Smooth muscle cell (in vitro differentiated cells): Measurements from ENCODE around the gene PRDM16. TPM values are rescaled to one million over a fixed set of nuclear protein-coding genes. Genes with fewer than 3 reads are reported as not detected.

Experiments
- DNase-seq: peaks from one replicate; lab custom pipeline; 2025; ENCODE audit not compliant: unreplicated experiment; lab: John Stamatoyannopoulos, UW
- H2AFZ ChIP-seq: fragments of 200-600 bp; sonication (generic); 2 replicates; pipeline ENCODE4 v1.6.0; 2016; ENCODE audit warnings: antibody characterized with exemption, low read depth, mild to moderate bottlenecking
- H3F3A ChIP-seq: fragments of 200-600 bp; sonication (generic); 2 replicates; pipeline ENCODE4 v1.6.0; 2017; ENCODE audit warnings: antibody characterized with exemption, low read depth
- H3K27ac ChIP-seq: fragments of 200-600 bp; sonication (generic); 2 replicates; pipeline ENCODE4 v1.5.1; 2016; ENCODE audit warnings: low read depth, mild to moderate bottlenecking
- H3K27me3 ChIP-seq: fragments of 200-600 bp; sonication (generic); 2 replicates; pipeline ENCODE4 v1.6.1; 2016; ENCODE audit warnings: low read depth, mild to moderate bottlenecking
- H3K36me3 ChIP-seq: fragments of 200-600 bp; sonication (generic); 2 replicates; pipeline ENCODE4 v1.5.1; 2016; ENCODE audit warnings: low read depth
- H3K4me1 ChIP-seq: fragments of 200-600 bp; sonication (generic); 2 replicates; pipeline ENCODE4 v1.5.1; 2016; ENCODE audit warnings: low read depth
- H3K4me2 ChIP-seq: fragments of 200-600 bp; sonication (generic); 2 replicates; pipeline ENCODE4 v1.6.0; 2016; ENCODE audit warnings: mild to moderate bottlenecking
- H3K4me3 ChIP-seq: fragments of 200-600 bp; sonication (generic); 2 replicates; pipeline ENCODE4 v1.5.1; 2016; ENCODE audit warnings: mild to moderate bottlenecking
- H3K79me2 ChIP-seq: fragments of 200-600 bp; sonication (generic); 2 replicates; pipeline ENCODE4 v1.6.0; 2016; ENCODE audit warnings: low read depth, mild to moderate bottlenecking
- H3K9ac ChIP-seq: fragments of 200-600 bp; sonication (generic); 2 replicates; pipeline ENCODE4 v1.6.0; 2016; ENCODE audit warnings: low read depth
- H3K9me3 ChIP-seq: fragments of 200-600 bp; sonication (generic); replicated peaks from 2 replicates; pipeline ENCODE4 v1.5.1; 2016; ENCODE audit warnings: low read depth
- H4K20me1 ChIP-seq: fragments of 200-600 bp; sonication (generic); 2 replicates; pipeline ENCODE4 v1.6.0; 2016; ENCODE audit warnings: low read depth
- WGBS: methylation state at CpG from one replicate; pipeline ENCODE4 v1.1.7; 2016; ENCODE audit warnings: low lambda C conversion rate; 5-methylcytosine and 5-hydroxymethylcytosine counted together
- polyA plus RNA-seq: library from polyadenylated mRNA; unstranded; fragments of >200 nt; fragmentation: Nextera tagmentation; extraction: Ambion mirVana; gene quantifications from 2 replicates; pipeline ENCODE4 v1.2.1, GENCODE V29; 2016
- total RNA-seq: library from RNA; depleted of rRNA; stranded (reverse); fragments of >200 nt; gene quantifications from 2 replicates; pipeline ENCODE4 v1.2.3, GENCODE V29; 2014
- TF ChIP-seq, protein P1 (sequence below): fragments of 200-600 bp; sonication (generic); IDR thresholded peaks from 2 replicates; pipeline ENCODE4 v1.5.1; 2017; ENCODE audit warnings: borderline replicate concordance, mild to moderate bottlenecking, antibody characterized with exemption; ENCODE audit not compliant: insufficient read depth, poor library complexity, severe bottlenecking

PRDM16 gene
- total and polyA plus RNA-seq, 2 experiments from 2014 or later = 0.72 to 1.3 TPM

GRCh38 chr1:3027611-3028371, 41.2 kb upstream of the PRDM16 start:
- Histone ChIP-seq H3K79me2 (no peaks in the 10 kb centered on the region), H3K4me2 (no peak overlapping the region), H3K27me3 (no peaks in the 10 kb centered on the region), H3K36me3 (no peaks in the 10 kb centered on the region), H3K9me3 (no peaks in the 10 kb centered on the region), H3K4me1 (no peaks in the 10 kb centered on the region), H3K27ac (no peak overlapping the region), H3F3A (no peaks in the 10 kb centered on the region), H2AFZ (no peak overlapping the region), H3K4me3 (no peak overlapping the region), H4K20me1 (no peaks in the 10 kb centered on the region), H3K9ac (no peak overlapping the region)
- WGBS = 91% methylated on average over 20 of the region's 20 CpGs
- TF ChIP-seq, protein P1, sequence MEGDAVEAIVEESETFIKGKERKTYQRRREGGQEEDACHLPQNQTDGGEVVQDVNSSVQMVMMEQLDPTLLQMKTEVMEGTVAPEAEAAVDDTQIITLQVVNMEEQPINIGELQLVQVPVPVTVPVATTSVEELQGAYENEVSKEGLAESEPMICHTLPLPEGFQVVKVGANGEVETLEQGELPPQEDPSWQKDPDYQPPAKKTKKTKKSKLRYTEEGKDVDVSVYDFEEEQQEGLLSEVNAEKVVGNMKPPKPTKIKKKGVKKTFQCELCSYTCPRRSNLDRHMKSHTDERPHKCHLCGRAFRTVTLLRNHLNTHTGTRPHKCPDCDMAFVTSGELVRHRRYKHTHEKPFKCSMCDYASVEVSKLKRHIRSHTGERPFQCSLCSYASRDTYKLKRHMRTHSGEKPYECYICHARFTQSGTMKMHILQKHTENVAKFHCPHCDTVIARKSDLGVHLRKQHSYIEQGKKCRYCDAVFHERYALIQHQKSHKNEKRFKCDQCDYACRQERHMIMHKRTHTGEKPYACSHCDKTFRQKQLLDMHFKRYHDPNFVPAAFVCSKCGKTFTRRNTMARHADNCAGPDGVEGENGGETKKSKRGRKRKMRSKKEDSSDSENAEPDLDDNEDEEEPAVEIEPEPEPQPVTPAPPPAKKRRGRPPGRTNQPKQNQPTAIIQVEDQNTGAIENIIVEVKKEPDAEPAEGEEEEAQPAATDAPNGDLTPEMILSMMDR = no peak
- DNase-seq = no peak

- no peaks in the 10 kb centered on the region for H3K27me3 ChIP-seq
- H3K4me2 ChIP-seq = no peak overlapping the region
- TF ChIP-seq, protein P1 = no peak
- H2AFZ ChIP-seq = no peak overlapping the region
- WGBS = 93% methylated on average over 32 of the region's 32 CpGs
- H3K4me1 ChIP-seq = no peaks in the 10 kb centered on the region
- DNase-seq = no peak
- no peaks in the 10 kb centered on the region for H3K79me2 ChIP-seq
- H3K9me3 ChIP-seq = no peaks in the 10 kb centered on the region
- H3K4me3 ChIP-seq = no peak overlapping the region
- no peak overlapping the region for H3K27ac ChIP-seq
- H4K20me1 ChIP-seq = no peaks in the 10 kb centered on the region
- H3K9ac ChIP-seq = no peak overlapping the region
- no peaks in the 10 kb centered on the region for H3K36me3 ChIP-seq
- H3F3A ChIP-seq = no peaks in the 10 kb centered on the region
These were observed 40.3 kb upstream of the PRDM16 start for GRCh38 chr1:3028531-3029282.

DNA sequence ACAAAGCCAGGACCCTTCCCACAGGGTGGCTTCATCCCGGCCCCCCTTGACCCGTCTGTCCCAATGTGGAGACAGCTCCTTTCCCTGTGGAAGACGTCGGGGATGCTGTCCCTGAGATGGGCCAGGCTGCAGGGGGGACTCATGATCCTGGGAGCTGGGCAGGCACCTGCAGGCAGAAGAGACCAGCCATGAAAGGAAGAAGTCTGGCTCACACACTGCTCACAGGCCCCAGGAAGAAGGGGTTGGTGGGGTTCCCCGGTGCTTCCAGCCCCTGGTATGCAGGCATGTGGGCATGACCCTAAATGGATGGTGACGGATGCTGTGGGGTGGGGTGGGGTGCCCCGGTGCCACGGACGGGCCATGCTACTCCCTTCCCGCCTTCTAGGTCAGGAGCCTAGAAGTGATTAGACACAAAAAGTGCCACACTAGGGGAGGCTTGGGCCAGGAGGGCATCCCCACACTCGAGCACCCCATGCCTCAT, 39.5 kb upstream of the PRDM16 start:
- TF ChIP-seq, protein P1 = no peak
- H3K36me3 ChIP-seq = no peaks in the 10 kb centered on the region
- DNase-seq = no peak
- H3K9ac ChIP-seq = no peak overlapping the region
- no peak overlapping the region for H3K4me3 ChIP-seq
- H3K4me2 ChIP-seq = no peak overlapping the region
- no peaks in the 10 kb centered on the region for H3K9me3 ChIP-seq
- H3K79me2 ChIP-seq = no peaks in the 10 kb centered on the region
- no peaks in the 10 kb centered on the region for H3K27me3 ChIP-seq
- H4K20me1 ChIP-seq = no peaks in the 10 kb centered on the region
- H2AFZ ChIP-seq = no peak overlapping the region
- WGBS = 82% methylated on average over 11 of the region's 11 CpGs
- H3K27ac ChIP-seq = no peak overlapping the region
- H3K4me1 ChIP-seq = no peaks in the 10 kb centered on the region
- no peaks in the 10 kb centered on the region for H3F3A ChIP-seq
